ENCODE results near the gene NOS1AP.

- TF ChIP-seq CTCF (conservative IDR thresholded peaks at IDR 0.05; ENCODE audit: low read depth, low read length) = no peak
- TF ChIP-seq EZH2 (IDR thresholded peaks at IDR 0.05; ENCODE audit: low read length, unreplicated experiment) = no peak
- TF ChIP-seq EZH2phosphoT487 (IDR thresholded peaks at IDR 0.05; ENCODE audit: borderline replicate concordance, low read length) = no peak
These were observed 80.6 kb downstream of the NOS1AP start for GRCh38 chr1:162150112-162150511.
